GM23338 (cell line): ENCODE data around the gene FBLIM1. TPM values are rescaled to one million over a fixed set of nuclear protein-coding genes. Genes with fewer than 3 reads are reported as not detected.

ENCODE experiments used
- ATAC-seq: fragments of 200-7000 bp; cut with Tn5 transposase; 3 replicates; pipeline ENCODE4 v1.9.1; 2020
- DNase-seq: peaks from one replicate; pipeline ENCODE4 v3.0.0-alpha.2; 2015; ENCODE audit warnings: low spot score
- H2AFZ ChIP-seq: fragments of 200-600 bp; sonication (generic); 2 replicates; pipeline ENCODE4 v1.8.0; 2016; ENCODE audit warnings: antibody characterized with exemption, mild to moderate bottlenecking, moderate library complexity
- H3F3A ChIP-seq: fragments of 200-600 bp; sonication (generic); replicated peaks from 2 replicates; pipeline ENCODE4 v1.8.0; 2017; ENCODE audit warnings: antibody characterized with exemption, mixed run types, low read depth
- H3K27ac ChIP-seq: fragments of 200-600 bp; sonication (generic); 2 replicates; pipeline ENCODE4 v1.6.1; 2016; ENCODE audit warnings: low read depth
- H3K27me3 ChIP-seq: fragments of 200-600 bp; sonication (generic); 2 replicates; pipeline ENCODE4 v1.8.0; 2016; ENCODE audit warnings: mild to moderate bottlenecking, mixed run types, moderate library complexity; ENCODE audit not compliant: insufficient read depth
- H3K36me3 ChIP-seq: fragments of 200-600 bp; sonication (generic); 2 replicates; pipeline ENCODE4 v1.8.0; 2016; ENCODE audit warnings: mild to moderate bottlenecking; ENCODE audit not compliant: insufficient read depth
- H3K4me1 ChIP-seq: fragments of 200-600 bp; sonication (generic); 2 replicates; pipeline ENCODE4 v1.8.0; 2016; ENCODE audit warnings: mild to moderate bottlenecking, moderate library complexity; ENCODE audit not compliant: insufficient read depth
- H3K4me2 ChIP-seq: fragments of 200-600 bp; sonication (generic); 2 replicates; pipeline ENCODE4 v1.7.1; 2017; ENCODE audit warnings: mixed run types
- H3K4me3 ChIP-seq: fragments of 200-600 bp; sonication (generic); 2 replicates; pipeline ENCODE4 v1.6.1; 2016; ENCODE audit warnings: mixed run types
- H3K79me2 ChIP-seq: fragments of 200-600 bp; sonication (generic); replicated peaks from 2 replicates; pipeline ENCODE4 v1.8.0; 2017; ENCODE audit warnings: mild to moderate bottlenecking; ENCODE audit not compliant: insufficient read depth
- H3K9me2 ChIP-seq: fragments of 200-600 bp; sonication (generic); 2 replicates; pipeline ENCODE4 v1.8.0; 2017; ENCODE audit not compliant: insufficient read depth
- H4K20me1 ChIP-seq: fragments of 200-600 bp; sonication (generic); replicated peaks from 2 replicates; pipeline ENCODE4 v1.8.0; 2017; ENCODE audit warnings: mild to moderate bottlenecking; ENCODE audit not compliant: insufficient read depth
- H3K27ac Mint-ChIP-seq: 2 replicates; pipeline ENCODE4 v1.8.0; 2020; ENCODE audit warnings: inconsistent platforms, mild to moderate bottlenecking, moderate library complexity, mixed read lengths
- H3K27me3 Mint-ChIP-seq: 3 replicates; pipeline ENCODE4 v1.8.0; 2022; ENCODE audit warnings: low read depth, mild to moderate bottlenecking, moderate library complexity, mixed read lengths, inconsistent platforms; ENCODE audit not compliant: insufficient read depth, poor library complexity
- H3K36me3 Mint-ChIP-seq: 3 replicates; pipeline ENCODE4 v1.8.0; 2021; ENCODE audit warnings: low read depth, mild to moderate bottlenecking, inconsistent platforms, moderate library complexity, mixed read lengths
- H3K4me1 Mint-ChIP-seq: 3 replicates; pipeline ENCODE4 v1.8.0; 2020; ENCODE audit warnings: mild to moderate bottlenecking, inconsistent platforms, mixed read lengths
- H3K4me3 Mint-ChIP-seq: 3 replicates; pipeline ENCODE4 v1.8.0; 2021; ENCODE audit warnings: moderate library complexity, mild to moderate bottlenecking, inconsistent platforms, mixed read lengths
- H3K9me3 Mint-ChIP-seq: 3 replicates; pipeline ENCODE4 v1.8.0; 2020; ENCODE audit warnings: moderate library complexity, mild to moderate bottlenecking, inconsistent platforms, mixed read lengths
- CREB1 ChIP-seq: fragments of 250-450 bp; sonication (Bioruptor Pico); IDR thresholded peaks from 2 replicates; pipeline ENCODE4 v1.5.0; 2020; ENCODE audit warnings: low read depth, mild to moderate bottlenecking, moderate library complexity
- CTCF ChIP-seq, 2 experiments: fragments of 200-600 bp in 1 of 2; sonication (generic) in 1 of 2; conservative IDR thresholded peaks; 2 replicates each; pipeline versions ENCODE4 v1.5.1 to v1.6.1; 2016 to 2017; ENCODE audit warnings: antibody characterized with exemption in 2 of 2, low read depth in 2 of 2, mild to moderate bottlenecking in 2 of 2, moderate library complexity in 1 of 2
- EZH2 ChIP-seq: fragments of 200-600 bp; sonication (generic); IDR thresholded peaks from one replicate; pipeline ENCODE4 v1.8.0; 2017; ENCODE audit warnings: antibody characterized with exemption, mild to moderate bottlenecking, low read depth; ENCODE audit not compliant: unreplicated experiment
- EZH2phosphoT487 ChIP-seq: fragments of 200-600 bp; sonication (generic); IDR thresholded peaks from one replicate; pipeline ENCODE4 v1.8.1; 2018; ENCODE audit warnings: antibody characterized with exemption; ENCODE audit not compliant: unreplicated experiment
- JUNB ChIP-seq: IDR thresholded peaks from one replicate; pipeline ENCODE4 v1.6.1; 2016; ENCODE audit warnings: antibody characterized with exemption; ENCODE audit not compliant: unreplicated experiment
- NANOG ChIP-seq: IDR thresholded peaks from 2 replicates; pipeline ENCODE4 v1.6.1; 2016; ENCODE audit warnings: antibody characterized with exemption, borderline replicate concordance
- POLR2AphosphoS5 ChIP-seq: IDR thresholded peaks from 2 replicates; pipeline ENCODE4 v1.6.1; 2016; ENCODE audit warnings: antibody characterized with exemption, low read depth
- REST ChIP-seq: IDR thresholded peaks from one replicate; pipeline ENCODE4 v1.6.1; 2018; ENCODE audit warnings: antibody characterized with exemption; ENCODE audit not compliant: unreplicated experiment
- STAT1 ChIP-seq: IDR thresholded peaks from one replicate; pipeline ENCODE4 v1.6.1; 2016; ENCODE audit warnings: antibody characterized with exemption; ENCODE audit not compliant: unreplicated experiment
- ZNF331 ChIP-seq: fragments of 250-450 bp; sonication (Bioruptor Pico); IDR thresholded peaks from 2 replicates; pipeline ENCODE4 v1.5.0; 2020; ENCODE audit warnings: low read depth, mild to moderate bottlenecking, moderate library complexity
- polyA plus RNA-seq: library from polyadenylated mRNA; unstranded; fragments of >200 nt; fragmentation: Nextera tagmentation; extraction: Ambion mirVana; gene quantifications from 2 replicates; pipeline ENCODE4 v1.2.1, GENCODE V29; 2016
- total RNA-seq: library from RNA; depleted of rRNA; stranded (reverse); fragments of >200 nt; shearing (Covaris generic); gene quantifications from 2 replicates; pipeline ENCODE4 v1.2.3, GENCODE V29; 2014

Gene FBLIM1
- total and polyA plus RNA-seq, 2 experiments from 2014 or later, result 41.7 to 81.7 TPM

GRCh38 chr1:15816674-15817073, 58.1 kb downstream of the FBLIM1 start:
- ATAC-seq, result no peak
- Histone ChIP-seq H3K79me2 (no peaks in the 10 kb centered on the region), H3K4me3 (no peak overlapping the region), H3K9me2 (no peaks in the 10 kb centered on the region), H3K27ac (no peak overlapping the region), H4K20me1 (no peaks in the 10 kb centered on the region), H3K27me3 (no peaks in the 10 kb centered on the region), H2AFZ (no peak overlapping the region), H3K4me2 (no peak overlapping the region), H3K36me3 (no peaks in the 10 kb centered on the region), H3F3A (no peaks in the 10 kb centered on the region; the same call in 1 of the 2 replicates), H3K4me1 (no peaks in the 10 kb centered on the region)
- no peak for TF ChIP-seq CREB1 (CRISPR knock-in tag)
- Mint-ChIP-seq H3K4me1 (peaks cover 5% of the 10 kb centered on the region), H3K27ac (no peak overlapping the region), H3K36me3 (no peaks in the 10 kb centered on the region), H3K27me3 (peaks cover 8% of the 10 kb centered on the region), H3K9me3 (no peaks in the 10 kb centered on the region), H3K4me3 (no peak overlapping the region)
- no peak for DNase-seq

GRCh38 chr1:15820478-15820877, 61.9 kb downstream of the FBLIM1 start:
- Histone ChIP-seq H3K4me2 (no peak overlapping the region), H3K27ac (no peak overlapping the region), H3K9me2 (no peaks in the 10 kb centered on the region), H4K20me1 (no peaks in the 10 kb centered on the region), H3K27me3 (no peaks in the 10 kb centered on the region), H3K36me3 (no peaks in the 10 kb centered on the region), H3K4me3 (no peak overlapping the region), H3F3A (no peaks in the 10 kb centered on the region; the same call in 1 of the 2 replicates), H3K79me2 (no peaks in the 10 kb centered on the region), H2AFZ (no peak overlapping the region), H3K4me1 (no peaks in the 10 kb centered on the region)
- Mint-ChIP-seq H3K27me3 (peaks cover 10% of the 10 kb centered on the region), H3K36me3 (no peaks in the 10 kb centered on the region), H3K27ac (no peak overlapping the region), H3K4me1 (peaks cover 3% of the 10 kb centered on the region), H3K4me3 (no peak overlapping the region), H3K9me3 (no peaks in the 10 kb centered on the region)
- no peak for TF ChIP-seq POLR2AphosphoS5
- no peak for TF ChIP-seq REST
- TF ChIP-seq ZNF331 (CRISPR knock-in tag), result no peak
- no peak for TF ChIP-seq STAT1
- no peak for TF ChIP-seq JUNB
- no peak for TF ChIP-seq NANOG
- TF ChIP-seq EZH2, result no peak
- TF ChIP-seq EZH2phosphoT487, result no peak
- no peak for TF ChIP-seq CTCF (conservative IDR thresholded peaks at IDR 0.05; ENCODE audit: low read depth in 2 of 2)
- ATAC-seq (no peak), DNase-seq (no peak)
